ENCODE results near the gene NR2F2. TPM values are rescaled to one million over a fixed set of nuclear protein-coding genes. Genes with fewer than 3 reads are reported as not detected.

NR2F2 gene
- polyA plus RNA-seq, 1 experiment: 63.1 TPM

GRCh38 chr15:96326328-96327154 lies 4.0 kb upstream of the NR2F2 start:
- no peak for TF ChIP-seq CTCF (IDR thresholded peaks at IDR 0.05; ENCODE audit: low read depth, low read length)
- Histone ChIP-seq H3K27ac (ENCODE audit: low read depth, low read length) (peak overlapping the region; percentile 95), H3K27me3 (ENCODE audit: control insufficient read depth, insufficient read depth, low read length) (no peaks in the 10 kb centered on the region)

DNA sequence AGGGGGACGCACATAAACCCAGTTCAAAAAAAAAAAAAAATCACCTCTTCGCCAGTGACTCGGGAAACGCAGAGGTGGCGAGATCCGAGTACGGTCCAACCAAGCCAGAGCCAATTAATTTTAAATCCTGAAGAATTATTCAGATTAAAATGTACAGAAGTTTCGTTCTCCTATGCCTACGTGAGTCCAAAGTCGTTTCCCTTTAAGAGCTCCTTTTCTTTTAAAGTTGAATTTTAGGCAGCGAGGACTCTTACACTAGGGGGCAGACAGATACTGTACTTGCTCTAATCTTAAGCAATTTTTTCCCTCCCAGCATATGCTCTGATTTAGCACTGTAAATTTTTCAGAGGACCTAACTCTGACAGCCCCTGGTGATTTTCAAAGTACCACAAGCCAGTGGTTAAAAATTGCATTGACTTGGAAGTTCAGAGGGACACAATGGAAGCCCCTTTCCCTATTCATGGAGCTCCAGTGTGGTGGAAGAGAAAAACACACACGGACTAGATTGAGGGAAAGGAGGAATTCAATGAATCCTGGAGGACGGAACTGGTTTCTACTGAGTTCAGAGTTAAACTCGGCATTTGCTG lies 3.3 kb upstream of the NR2F2 start:
- peak; percentile 71 for DNase-seq (ENCODE audit: low read depth, low spot score)
- ChIA-PET CTCF (interaction anchor here (0.5 to 3.7 kb wide), 105 partner anchors 9 to 1657 kb away, joined by 3 to 36 read pairs (median 4); no protein-coding TSS in a partner anchor), POLR2A (interaction anchor here (0.6 to 3.4 kb wide), 14 partner anchors 9 to 1644 kb away, joined by 3 to 38 read pairs (median 5); no protein-coding TSS in a partner anchor)
- Histone ChIP-seq H3K9me3 (ENCODE audit: control insufficient read depth, insufficient read depth, low read length) (peaks cover 3% of the 10 kb centered on the region; the same call in 1 of the 2 replicates), H3K4me3 (ENCODE audit: low read depth, low read length) (peak overlapping the region; percentile 85), H3K27me3 (ENCODE audit: control insufficient read depth, insufficient read depth, low read length) (no peaks in the 10 kb centered on the region), H3K27ac (ENCODE audit: low read depth, low read length) (peak overlapping the region; percentile 95)
- peak; percentile 84 for TF ChIP-seq CTCF (IDR thresholded peaks at IDR 0.05; ENCODE audit: low read depth, low read length)

More at GRCh38 chr15:96326328-96327154, 4.0 kb upstream of the NR2F2 start:
- ChIA-PET POLR2A (interaction anchor here (0.6 to 3.4 kb wide), 10 partner anchors 10 to 1035 kb away, joined by 3 to 38 read pairs (median 6); no protein-coding TSS in a partner anchor), CTCF (interaction anchor here (0.5 to 3.7 kb wide), 87 partner anchors 8 to 1656 kb away, joined by 3 to 36 read pairs (median 4); no protein-coding TSS in a partner anchor)
- Histone ChIP-seq H3K4me3 (ENCODE audit: low read depth, low read length) (peak overlapping the region; percentile 85), H3K9me3 (ENCODE audit: control insufficient read depth, insufficient read depth, low read length) (peaks cover 4% of the 10 kb centered on the region; the same call in 1 of the 2 replicates)
- DNase-seq (ENCODE audit: low read depth, low spot score): no peak

GRCh38 chr15:96328181-96328876 lies 2.2 kb upstream of the NR2F2 start:
- TF ChIP-seq CTCF (IDR thresholded peaks at IDR 0.05; ENCODE audit: low read depth, low read length): no peak
- peaks cover 3% of the 10 kb centered on the region; the same call in 1 of the 2 replicates for H3K9me3 ChIP-seq (ENCODE audit: control insufficient read depth, insufficient read depth, low read length)
- ChIA-PET POLR2A (interaction anchor here (1.5 to 3.4 kb wide), 4 partner anchors 8 to 1042 kb away, joined by 5 to 38 read pairs (median 10); no protein-coding TSS in a partner anchor), CTCF (interaction anchor here (0.5 to 3.7 kb wide), 32 partner anchors 8 to 1657 kb away, joined by 3 to 36 read pairs (median 6); no protein-coding TSS in a partner anchor)
- DNase-seq (ENCODE audit: low read depth, low spot score): no peak
- H3K27ac ChIP-seq (ENCODE audit: low read depth, low read length): no peak overlapping the region
- peak overlapping the region; percentile 85 for H3K4me3 ChIP-seq (ENCODE audit: low read depth, low read length)
- H3K27me3 ChIP-seq (ENCODE audit: control insufficient read depth, insufficient read depth, low read length): no peaks in the 10 kb centered on the region

GRCh38 chr15:96328877-96329195 lies 1.7 kb upstream of the NR2F2 start:
- no peak for DNase-seq (ENCODE audit: low read depth, low spot score)
- no peak for TF ChIP-seq CTCF (IDR thresholded peaks at IDR 0.05; ENCODE audit: low read depth, low read length)
- ChIA-PET POLR2A (interaction anchor here (1.7 to 3.4 kb wide), 2 partner anchors 12 to 55 kb away, joined by 6 to 38 read pairs; no protein-coding TSS in a partner anchor), CTCF (interaction anchor here (0.5 to 3.7 kb wide), 12 partner anchors 9 to 1657 kb away, joined by 3 to 36 read pairs (median 8); no protein-coding TSS in a partner anchor)
- H3K4me3 ChIP-seq (ENCODE audit: low read depth, low read length): peak overlapping the region; percentile 85
- peaks cover 6% of the 10 kb centered on the region; the same call in 1 of the 2 replicates for H3K9me3 ChIP-seq (ENCODE audit: control insufficient read depth, insufficient read depth, low read length)
- no peak overlapping the region for H3K27ac ChIP-seq (ENCODE audit: low read depth, low read length)
- no peaks in the 10 kb centered on the region for H3K27me3 ChIP-seq (ENCODE audit: control insufficient read depth, insufficient read depth, low read length)
